Activated CD4-positive, alpha-beta T cell treated with anti-CD3 and anti-CD28 coated beads for 36 hours (primary cell): ENCODE measurements around the gene MARCHF11. TPM values are rescaled to one million over a fixed set of nuclear protein-coding genes. Genes with fewer than 3 reads are reported as not detected.

Experiments
- ATAC-seq: fragments of 200-7000 bp; cut with Tn5 transposase; one replicate; pipeline ENCODE4 v1.10.0; 2021; ENCODE audit warnings: mild to moderate bottlenecking, moderate library complexity
- CTCF ChIA-PET: fragments of 350-600 bp; sonication (Branson Sonifier 250); formaldehyde crosslinking; loops from one replicate; lab custom pipeline; 2021; ENCODE audit warnings: antibody characterized with exemption; lab: Charles Lee
- POLR2A ChIA-PET: fragments of 350-600 bp; sonication (Branson Sonifier 250); formaldehyde crosslinking; loops from one replicate; lab custom pipeline; 2021; ENCODE audit warnings: antibody characterized with exemption, inconsistent platforms; lab: Charles Lee
- DNase-seq: peaks from one replicate; pipeline ENCODE4 v3.0.0-alpha.2; 2020
- H3K27ac Mint-ChIP-seq: one replicate; pipeline ENCODE4 v1.8.0; 2021; ENCODE audit warnings: mixed read lengths
- H3K27me3 Mint-ChIP-seq: one replicate; pipeline ENCODE4 v1.8.0; 2021; ENCODE audit warnings: mixed read lengths
- H3K36me3 Mint-ChIP-seq: one replicate; pipeline ENCODE4 v1.8.0; 2021; ENCODE audit warnings: low read depth, mixed read lengths
- H3K4me1 Mint-ChIP-seq: one replicate; pipeline ENCODE4 v1.8.0; 2021; ENCODE audit warnings: mixed read lengths
- H3K4me3 Mint-ChIP-seq: one replicate; pipeline ENCODE4 v1.8.0; 2021; ENCODE audit warnings: mild to moderate bottlenecking, moderate library complexity, mixed read lengths
- H3K9me3 Mint-ChIP-seq: one replicate; pipeline ENCODE4 v1.8.0; 2021; ENCODE audit warnings: low read depth, mixed read lengths
- intact Hi-C, 2 experiments: fragments of 100-400 bp; cut with DNase I in 1 of 2; cut with micrococcal nuclease in 1 of 2; formaldehyde crosslinking; loops; one replicate each; pipeline versions ENCODE4 v1.14.2 to v1.15.1; 2022 to 2024; cut with DNase I, micrococcal nuclease
- total RNA-seq, 2 experiments: library from RNA; stranded (reverse); gene quantifications; one replicate each; pipeline ENCODE4 v1.2.3, GENCODE V29; 2021

Gene MARCHF11
- total RNA-seq, 2 experiments from 2014 or later = not detected

GRCh38 chr5:16131878-16132277 is 47.7 kb downstream of the MARCHF11 start:
- Mint-ChIP-seq H3K4me3 (no peak overlapping the region), H3K27me3 (peaks cover 6% of the 10 kb centered on the region), H3K9me3 (peaks cover 4% of the 10 kb centered on the region), H3K36me3 (no peaks in the 10 kb centered on the region), H3K27ac (no peak overlapping the region), H3K4me1 (no peaks in the 10 kb centered on the region)
- ATAC-seq = no peak
- ChIA-PET CTCF (no interaction called here), POLR2A (no interaction called here)
- DNase-seq = no peak
- intact Hi-C loops = no loop called here

- DNase-seq = no peak
- intact Hi-C loops = no loop called here
- peaks cover 8% of the 10 kb centered on the region for H3K27me3 Mint-ChIP-seq
- ChIA-PET POLR2A (no interaction called here), CTCF (no interaction called here)
- H3K4me3 Mint-ChIP-seq = no peak overlapping the region
- H3K9me3 Mint-ChIP-seq = no peaks in the 10 kb centered on the region
- ATAC-seq = no peak
- no peaks in the 10 kb centered on the region for H3K36me3 Mint-ChIP-seq
- no peak overlapping the region for H3K27ac Mint-ChIP-seq
- H3K4me1 Mint-ChIP-seq = no peaks in the 10 kb centered on the region
Observed at GRCh38 chr5:16128944-16129343, 50.6 kb downstream of the MARCHF11 start.

GRCh38 chr5:16127865-16128544 is 51.6 kb downstream of the MARCHF11 start:
- Mint-ChIP-seq H3K4me3 (no peak overlapping the region), H3K27ac (no peak overlapping the region), H3K36me3 (no peaks in the 10 kb centered on the region), H3K27me3 (peaks cover 6% of the 10 kb centered on the region), H3K4me1 (no peaks in the 10 kb centered on the region), H3K9me3 (no peaks in the 10 kb centered on the region)
- POLR2A ChIA-PET = no interaction called here
- intact Hi-C loops = no loop called here
- CTCF ChIA-PET = no interaction called here
- no peak for DNase-seq
- no peak for ATAC-seq

GRCh38 chr5:16120579-16120978 is 59.0 kb downstream of the MARCHF11 start:
- Mint-ChIP-seq H3K4me1 (no peaks in the 10 kb centered on the region), H3K9me3 (no peaks in the 10 kb centered on the region), H3K36me3 (no peaks in the 10 kb centered on the region), H3K27ac (no peak overlapping the region), H3K4me3 (no peak overlapping the region), H3K27me3 (no peaks in the 10 kb centered on the region)
- ChIA-PET CTCF (no interaction called here), POLR2A (no interaction called here)
- no peak for ATAC-seq
- intact Hi-C loops = no loop called here
- no peak for DNase-seq

- no peaks in the 10 kb centered on the region for H3K27me3 Mint-ChIP-seq
- POLR2A ChIA-PET = no interaction called here
- DNase-seq = no peak
- H3K27ac Mint-ChIP-seq = no peak overlapping the region
- H3K4me3 Mint-ChIP-seq = no peak overlapping the region
- intact Hi-C loops = no loop called here
- no peaks in the 10 kb centered on the region for H3K36me3 Mint-ChIP-seq
- H3K4me1 Mint-ChIP-seq = no peaks in the 10 kb centered on the region
- H3K9me3 Mint-ChIP-seq = no peaks in the 10 kb centered on the region
- CTCF ChIA-PET = no interaction called here
- ATAC-seq = no peak
Observed at GRCh38 chr5:16119790-16120189, 59.8 kb downstream of the MARCHF11 start.

GRCh38 chr5:16115140-16115539 is 64.5 kb downstream of the MARCHF11 start:
- intact Hi-C loops = no loop called here
- no peaks in the 10 kb centered on the region for H3K27me3 Mint-ChIP-seq

GRCh38 chr5:16108418-16108817 is 71.2 kb downstream of the MARCHF11 start:
- Mint-ChIP-seq H3K27ac (no peak overlapping the region), H3K4me3 (no peak overlapping the region), H3K27me3 (no peaks in the 10 kb centered on the region), H3K9me3 (peaks cover 12% of the 10 kb centered on the region), H3K4me1 (no peaks in the 10 kb centered on the region), H3K36me3 (no peaks in the 10 kb centered on the region)
- CTCF ChIA-PET = interaction anchor here (0.6 kb wide), 1 partner anchor 9 kb away, joined by 4 read pairs; no protein-coding TSS in a partner anchor
- intact Hi-C loops = no loop called here
- DNase-seq (no peak), ATAC-seq (no peak)
- POLR2A ChIA-PET = no interaction called here

More at GRCh38 chr5:16115140-16115539, 64.5 kb downstream of the MARCHF11 start:
- no peak overlapping the region for H3K27ac Mint-ChIP-seq
- H3K9me3 Mint-ChIP-seq = peaks cover 10% of the 10 kb centered on the region
- H3K36me3 Mint-ChIP-seq = no peaks in the 10 kb centered on the region
- no peak for DNase-seq
- H3K4me1 Mint-ChIP-seq = no peaks in the 10 kb centered on the region
- H3K4me3 Mint-ChIP-seq = no peak overlapping the region
- ChIA-PET POLR2A (no interaction called here), CTCF (no interaction called here)
- no peak for ATAC-seq

- H3K27ac Mint-ChIP-seq = no peak overlapping the region
- no peak for DNase-seq
- no peaks in the 10 kb centered on the region for H3K4me1 Mint-ChIP-seq
- no peaks in the 10 kb centered on the region for H3K36me3 Mint-ChIP-seq
- ChIA-PET CTCF (no interaction called here), POLR2A (no interaction called here)
- no peak overlapping the region for H3K4me3 Mint-ChIP-seq
- intact Hi-C loops = no loop called here
- no peaks in the 10 kb centered on the region for H3K27me3 Mint-ChIP-seq
- ATAC-seq = no peak
- H3K9me3 Mint-ChIP-seq = peaks cover 5% of the 10 kb centered on the region
Observed at GRCh38 chr5:16104961-16105360, 74.6 kb downstream of the MARCHF11 start.

GRCh38 chr5:16095612-16096011 is 84.0 kb downstream of the MARCHF11 start:
- Mint-ChIP-seq H3K4me1 (no peaks in the 10 kb centered on the region), H3K27me3 (peaks cover 2% of the 10 kb centered on the region), H3K4me3 (no peak overlapping the region), H3K9me3 (no peaks in the 10 kb centered on the region), H3K27ac (no peak overlapping the region), H3K36me3 (no peaks in the 10 kb centered on the region)
- intact Hi-C loops = no loop called here
- ATAC-seq (no peak), DNase-seq (no peak)
- ChIA-PET CTCF (no interaction called here), POLR2A (no interaction called here)

GRCh38 chr5:16090270-16090669 is 89.3 kb downstream of the MARCHF11 start:
- Mint-ChIP-seq H3K9me3 (no peaks in the 10 kb centered on the region), H3K36me3 (no peaks in the 10 kb centered on the region), H3K27me3 (no peaks in the 10 kb centered on the region), H3K4me1 (no peaks in the 10 kb centered on the region), H3K4me3 (no peak overlapping the region), H3K27ac (no peak overlapping the region)
- DNase-seq (no peak), ATAC-seq (no peak)
- intact Hi-C loops = no loop called here
- POLR2A ChIA-PET = no interaction called here
- CTCF ChIA-PET = no interaction called here

GRCh38 chr5:16082982-16083381 is 96.6 kb downstream of the MARCHF11 start:
- Mint-ChIP-seq H3K27me3 (peaks cover 2% of the 10 kb centered on the region), H3K9me3 (no peaks in the 10 kb centered on the region), H3K4me3 (no peak overlapping the region), H3K4me1 (no peaks in the 10 kb centered on the region), H3K36me3 (no peaks in the 10 kb centered on the region), H3K27ac (no peak overlapping the region)
- ATAC-seq (no peak), DNase-seq (no peak)
- CTCF ChIA-PET = interaction anchor here (0.8 kb wide), 1 partner anchor 189 kb away, joined by 3 read pairs; no protein-coding TSS in a partner anchor
- intact Hi-C loops = no loop called here
- POLR2A ChIA-PET = no interaction called here

GRCh38 chr5:16082053-16082452 is 97.5 kb downstream of the MARCHF11 start:
- Mint-ChIP-seq H3K36me3 (no peaks in the 10 kb centered on the region), H3K27ac (no peak overlapping the region), H3K27me3 (peaks cover 2% of the 10 kb centered on the region), H3K4me1 (no peaks in the 10 kb centered on the region), H3K4me3 (no peak overlapping the region), H3K9me3 (no peaks in the 10 kb centered on the region)
- ChIA-PET POLR2A (interaction anchor here (0.6 kb wide), 1 partner anchor 495 kb away, joined by 3 read pairs; no protein-coding TSS in a partner anchor), CTCF (interaction anchor here (0.8 kb wide), 1 partner anchor 190 kb away, joined by 3 read pairs; no protein-coding TSS in a partner anchor)
- ATAC-seq (no peak), DNase-seq (no peak)
- intact Hi-C loops = no loop called here
